HG03442 (cell line): ENCODE data around the gene RASA2.

ENCODE experiments used
- ATAC-seq: cut with Tn5 transposase; IDR thresholded peaks from one replicate; pipeline ENCODE4 v1.9.1; 2021; ENCODE audit warnings: mild to moderate bottlenecking, moderate library complexity; ENCODE audit not compliant: unreplicated experiment

RASA2 gene

GRCh38 chr3:141643391-141643790, 156.6 kb downstream of the RASA2 start:
- ATAC-seq, result no peak

GRCh38 chr3:141643796-141644195, 157.0 kb downstream of the RASA2 start:
- ATAC-seq, result no peak

GRCh38 chr3:141644931-141645330, 158.1 kb downstream of the RASA2 start:
- ATAC-seq, result peak; percentile 90

- ATAC-seq, result no peak
Measured at GRCh38 chr3:141646760-141647561, 160.1 kb downstream of the RASA2 start.

- ATAC-seq, result no peak
Measured at GRCh38 chr3:141647562-141647915, 160.7 kb downstream of the RASA2 start.

- ATAC-seq, result no peak
Measured at GRCh38 chr3:141648055-141648910, 161.5 kb downstream of the RASA2 start.

GRCh38 chr3:141649871-141650270, 163.0 kb downstream of the RASA2 start:
- ATAC-seq, result no peak

GRCh38 chr3:141650783-141651182, 164.0 kb downstream of the RASA2 start:
- ATAC-seq, result no peak

- ATAC-seq, result no peak
Measured at GRCh38 chr3:141651409-141651808, 164.6 kb downstream of the RASA2 start.

GRCh38 chr3:141652349-141652748, 165.5 kb downstream of the RASA2 start:
- ATAC-seq, result no peak

GRCh38 chr3:141653847-141654246, 167.0 kb downstream of the RASA2 start:
- ATAC-seq, result no peak

- ATAC-seq, result no peak
Measured at GRCh38 chr3:141655801-141656200, 169.0 kb downstream of the RASA2 start.

- no peak for ATAC-seq
Measured at GRCh38 chr3:141656771-141657170, 169.9 kb downstream of the RASA2 start.

GRCh38 chr3:141657516-141657915, 170.7 kb downstream of the RASA2 start:
- ATAC-seq, result no peak

GRCh38 chr3:141659821-141660613, 173.2 kb downstream of the RASA2 start:
- ATAC-seq, result no peak

GRCh38 chr3:141660614-141660947, 173.8 kb downstream of the RASA2 start:
- no peak for ATAC-seq

GRCh38 chr3:141661229-141662196, 174.7 kb downstream of the RASA2 start:
- no peak for ATAC-seq

GRCh38 chr3:141663993-141664392, 177.2 kb downstream of the RASA2 start:
- no peak for ATAC-seq
